Erythroblast (primary cell): ENCODE measurements around the gene TMEM63A.

ENCODE experiments used
- GATA1 ChIP-seq: IDR thresholded peaks from 2 replicates; pipeline ENCODE4 v1.6.1; 2011; ENCODE audit warnings: low read depth, mild to moderate bottlenecking, control low read depth, low read length, moderate library complexity
- POLR2A ChIP-seq: IDR thresholded peaks from 2 replicates; pipeline ENCODE4 v1.6.1; 2011; ENCODE audit warnings: mild to moderate bottlenecking, low read length

- TF ChIP-seq POLR2A (no peak), GATA1 (no peak)
Measured at GRCh38 chr1:225860107-225860506, 22.1 kb downstream of the TMEM63A start.
